Measurements from ENCODE around the gene SPOUT1. TPM values are rescaled to one million over a fixed set of nuclear protein-coding genes. Genes with fewer than 3 reads are reported as not detected.
A peak's percentile ranks its signal among the peaks of the same experiment; 100 is the strongest.
"Not testable (repeated sequence)": the region's sequence is repeated elsewhere in the genome, so short reads cannot be mapped to it uniquely, and the experiment has no call there.

SPOUT1 gene
- polyA plus RNA-seq, 3 donors = 25.7 to 29.9 (median 29.3) TPM

DNA sequence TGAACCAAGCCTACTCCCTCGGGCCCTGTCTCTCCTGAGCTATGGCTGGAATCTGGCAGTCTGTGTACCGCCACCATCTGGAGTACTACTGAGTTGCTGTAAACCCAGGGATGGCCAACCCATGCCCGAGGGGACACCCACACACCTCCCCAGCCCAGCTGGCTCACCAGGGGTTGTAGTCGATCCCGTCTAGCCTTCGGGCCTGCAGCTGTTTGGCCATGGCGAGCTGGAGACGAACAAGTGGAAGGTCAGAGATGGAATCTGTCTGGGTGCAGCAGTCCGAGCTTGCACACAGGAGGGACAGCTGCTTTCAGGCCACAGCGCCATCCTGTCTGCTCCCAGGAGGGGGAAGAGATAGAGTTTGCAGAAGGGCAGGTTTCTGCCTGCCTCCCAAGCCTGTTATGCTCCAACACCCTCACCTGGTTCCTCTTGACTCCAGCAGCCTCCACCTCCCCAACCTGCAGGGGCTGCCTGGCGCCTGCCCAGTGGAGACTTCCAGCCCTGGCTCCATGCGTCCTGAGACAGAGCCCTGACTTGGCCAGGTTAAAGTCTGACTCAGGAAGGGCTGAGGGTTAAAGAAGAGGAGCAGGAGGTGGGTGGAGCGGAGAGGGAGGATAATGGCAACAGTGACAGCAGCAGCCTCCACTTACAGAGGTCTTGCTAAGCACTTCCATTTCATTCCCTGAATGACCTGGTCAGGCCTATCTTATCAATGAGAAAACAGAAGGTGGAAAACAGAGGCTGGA is 15.8 kb upstream of the SPOUT1 start:
- no peak overlapping the region for H3K4me3 ChIP-seq (replicated peaks in 1 of 3; ENCODE audit: low read depth in 2 of 3, low read length in 3 of 3)
- peaks cover 0 to 5% of the 10 kb centered on the region in 2 donors for H3K9me3 ChIP-seq (replicated peaks in 1 of 2; ENCODE audit: control insufficient read depth in 1 of 2, insufficient read depth in 1 of 2, low read length in 2 of 2)
- Mint-ChIP-seq H3K27me3 (ENCODE audit: low read depth in 3 of 3) (no peaks in the 10 kb centered on the region), H3K4me1 (no peaks in the 10 kb centered on the region), H3K9me3 (peaks cover 2 to 15% (median 5%) of the 10 kb centered on the region in 7 donors), H3K36me3 (peaks cover 0 to 7% of the 10 kb centered on the region in 2 donors), H3K4me3 (no peak overlapping the region), H3K27ac (no peak overlapping the region)
- H3K9ac ChIP-seq (ENCODE audit: insufficient read depth, low read length, poor library complexity, severe bottlenecking) = no peak overlapping the region
- H3K4me1 ChIP-seq (ENCODE audit: control insufficient read depth in 1 of 2, insufficient read depth in 2 of 2, low read length in 2 of 2) = no peaks in the 10 kb centered on the region
- 92% methylated on average over 7 of the region's 13 CpGs for WGBS (ENCODE audit: insufficient coverage)
- no peaks in the 10 kb centered on the region for H3K36me3 ChIP-seq (replicated peaks in 1 of 2; ENCODE audit: control insufficient read depth in 1 of 2, insufficient read depth in 2 of 2, low read length in 2 of 2)
- intact Hi-C loops (cut with micrococcal nuclease) = no loop called here
- TF ChIP-seq, protein P1, sequence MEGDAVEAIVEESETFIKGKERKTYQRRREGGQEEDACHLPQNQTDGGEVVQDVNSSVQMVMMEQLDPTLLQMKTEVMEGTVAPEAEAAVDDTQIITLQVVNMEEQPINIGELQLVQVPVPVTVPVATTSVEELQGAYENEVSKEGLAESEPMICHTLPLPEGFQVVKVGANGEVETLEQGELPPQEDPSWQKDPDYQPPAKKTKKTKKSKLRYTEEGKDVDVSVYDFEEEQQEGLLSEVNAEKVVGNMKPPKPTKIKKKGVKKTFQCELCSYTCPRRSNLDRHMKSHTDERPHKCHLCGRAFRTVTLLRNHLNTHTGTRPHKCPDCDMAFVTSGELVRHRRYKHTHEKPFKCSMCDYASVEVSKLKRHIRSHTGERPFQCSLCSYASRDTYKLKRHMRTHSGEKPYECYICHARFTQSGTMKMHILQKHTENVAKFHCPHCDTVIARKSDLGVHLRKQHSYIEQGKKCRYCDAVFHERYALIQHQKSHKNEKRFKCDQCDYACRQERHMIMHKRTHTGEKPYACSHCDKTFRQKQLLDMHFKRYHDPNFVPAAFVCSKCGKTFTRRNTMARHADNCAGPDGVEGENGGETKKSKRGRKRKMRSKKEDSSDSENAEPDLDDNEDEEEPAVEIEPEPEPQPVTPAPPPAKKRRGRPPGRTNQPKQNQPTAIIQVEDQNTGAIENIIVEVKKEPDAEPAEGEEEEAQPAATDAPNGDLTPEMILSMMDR (IDR thresholded peaks at IDR 0.05) = no peak
- H2AFZ ChIP-seq (ENCODE audit: insufficient read depth, low read depth, low read length, poor library complexity, severe bottlenecking) = no peak overlapping the region
- no peak for DNase-seq
- H3K4me2 ChIP-seq (replicated peaks; ENCODE audit: extremely low read depth, low read length, poor library complexity, severe bottlenecking) = no peak overlapping the region
- H3K27me3 ChIP-seq (ENCODE audit: control insufficient read depth in 2 of 2, insufficient read depth in 2 of 2, low read length in 2 of 2) = no peaks in the 10 kb centered on the region
- H3K27ac ChIP-seq (ENCODE audit: low read depth in 1 of 2, low read length in 2 of 2) = no peak overlapping the region
- H4K20me1 ChIP-seq (ENCODE audit: insufficient read depth, low read length) = no peaks in the 10 kb centered on the region
- H3K79me2 ChIP-seq (ENCODE audit: insufficient read depth, low read length) = no peaks in the 10 kb centered on the region

DNA sequence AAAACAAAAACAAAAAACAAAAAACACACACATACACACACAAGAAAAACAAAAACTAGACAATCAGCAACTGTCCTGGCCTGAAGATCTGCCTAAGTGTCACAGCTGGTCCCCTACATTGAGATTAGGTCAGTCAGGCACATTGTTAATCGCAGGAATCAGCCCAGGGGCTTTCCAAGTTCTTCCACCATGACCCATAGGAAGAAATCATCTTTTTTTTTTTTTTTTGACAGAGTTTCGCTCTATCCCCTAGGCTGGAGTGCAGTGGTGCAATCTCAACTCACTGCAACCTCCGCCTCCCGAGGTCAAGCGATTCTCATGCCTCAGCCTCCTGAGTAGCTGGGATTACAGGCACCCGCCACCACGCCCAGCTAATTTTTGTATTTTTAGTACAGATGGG is 13.6 kb upstream of the SPOUT1 start:
- H3K27ac Mint-ChIP-seq = peak overlapping the region in 1 of 7 donors; percentile 49

More for the DNA sequence above, 13.6 kb upstream of the SPOUT1 start:
- H3K4me1 Mint-ChIP-seq; H2AFZ ChIP-seq (ENCODE audit: insufficient read depth, low read depth, low read length, poor library complexity, severe bottlenecking); H3K27ac ChIP-seq (ENCODE audit: low read depth in 1 of 2, low read length in 2 of 2); H4K20me1 ChIP-seq (ENCODE audit: insufficient read depth, low read length); H3K9me3 Mint-ChIP-seq; H3K9ac ChIP-seq (ENCODE audit: insufficient read depth, low read length, poor library complexity, severe bottlenecking); intact Hi-C loops (cut with micrococcal nuclease); H3K4me3 Mint-ChIP-seq; H3K9me3 ChIP-seq (replicated peaks in 1 of 2; ENCODE audit: control insufficient read depth in 1 of 2, insufficient read depth in 1 of 2, low read length in 2 of 2); H3K36me3 ChIP-seq (replicated peaks in 1 of 2; ENCODE audit: control insufficient read depth in 1 of 2, insufficient read depth in 2 of 2, low read length in 2 of 2); H3K27me3 Mint-ChIP-seq (ENCODE audit: low read depth in 3 of 3); H3K4me2 ChIP-seq (replicated peaks; ENCODE audit: extremely low read depth, low read length, poor library complexity, severe bottlenecking); DNase-seq; H3K4me1 ChIP-seq (ENCODE audit: control insufficient read depth in 1 of 2, insufficient read depth in 2 of 2, low read length in 2 of 2); H3K79me2 ChIP-seq (ENCODE audit: insufficient read depth, low read length); H3K36me3 Mint-ChIP-seq; H3K4me3 ChIP-seq (replicated peaks in 1 of 3; ENCODE audit: low read depth in 2 of 3, low read length in 3 of 3); H3K27me3 ChIP-seq (ENCODE audit: control insufficient read depth in 2 of 2, insufficient read depth in 2 of 2, low read length in 2 of 2): not testable (repeated sequence)
- 100% methylated on average over 1 of the region's 7 CpGs for WGBS (ENCODE audit: insufficient coverage)

Measured in CD14-positive monocyte (primary cell).